ENCODE results near the gene SPATA13. TPM values are rescaled to one million over a fixed set of nuclear protein-coding genes. Genes with fewer than 3 reads are reported as not detected.
"Not testable (repeated sequence)": the region's sequence is repeated elsewhere in the genome, so short reads cannot be mapped to it uniquely, and the experiment has no call there.

SPATA13 gene
- total RNA-seq, 1 experiment from 2014 or later, result 5.1 TPM

DNA sequence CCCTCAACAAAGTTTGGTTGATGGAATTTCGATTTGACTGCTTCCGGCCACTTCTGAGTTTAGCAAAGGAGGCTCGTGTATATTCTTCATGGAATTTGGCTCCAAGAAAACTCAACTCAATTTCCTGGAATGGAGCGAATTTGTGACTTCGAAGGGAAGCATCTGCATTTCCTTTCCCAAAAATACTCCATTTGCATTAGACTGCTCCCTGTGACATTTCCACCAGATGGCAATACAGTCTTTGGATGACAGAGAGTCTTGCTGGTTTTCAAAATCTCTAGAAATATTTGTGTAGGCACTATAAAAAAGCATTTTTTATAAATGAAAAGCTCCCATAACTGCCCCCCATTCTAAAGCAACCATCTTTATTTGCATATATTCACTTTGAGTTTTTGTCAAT lies 152.9 kb downstream of the SPATA13 start:
- no peak for DNase-seq (ENCODE audit: low spot score)

- DNase-seq (ENCODE audit: low spot score), result not testable (repeated sequence)
These were observed 157.3 kb downstream of the SPATA13 start for GRCh38 chr13:24317835-24318234.

DNA sequence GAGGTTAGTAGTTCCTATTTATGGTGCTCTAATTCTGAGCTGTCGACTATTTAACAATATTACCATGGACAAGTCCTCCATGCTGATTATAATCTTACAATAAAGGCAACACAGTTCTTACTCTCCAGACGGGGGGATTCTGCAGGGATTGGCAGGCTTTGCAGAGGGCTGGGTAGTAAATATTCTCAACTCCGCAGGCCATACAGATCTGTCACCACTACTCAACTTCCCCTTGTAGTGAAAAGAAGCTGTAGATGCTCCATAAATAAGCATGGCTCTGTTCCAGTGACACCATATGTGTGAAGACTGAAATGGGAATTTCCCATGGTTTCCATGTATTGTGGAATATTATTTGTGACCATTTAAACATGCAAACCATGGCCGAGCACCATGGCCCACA lies 158.4 kb downstream of the SPATA13 start:
- not testable (repeated sequence) for DNase-seq (ENCODE audit: low spot score)

DNA sequence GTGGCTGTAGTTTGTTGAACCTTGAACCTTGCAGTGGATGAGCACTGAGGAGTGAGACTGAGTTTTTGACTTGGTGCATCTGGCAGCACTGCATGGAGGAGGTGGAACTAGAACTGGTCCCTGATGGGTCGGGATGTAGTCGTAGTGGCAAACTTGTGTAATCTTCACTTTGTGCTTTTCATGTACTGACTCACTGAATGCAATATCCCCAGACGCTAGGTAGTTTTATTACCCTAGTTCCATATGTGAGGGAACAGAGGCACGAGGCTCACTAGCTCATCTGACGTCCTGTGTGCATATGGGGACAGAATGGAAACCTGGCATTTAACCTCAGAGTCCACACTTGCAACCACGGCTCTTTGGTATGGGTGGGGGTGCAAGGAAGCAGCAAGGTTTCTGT lies 159.1 kb downstream of the SPATA13 start:
- not testable (repeated sequence) for DNase-seq (ENCODE audit: low spot score)

- not testable (repeated sequence) for DNase-seq (ENCODE audit: low spot score)
These were observed 160.9 kb downstream of the SPATA13 start for GRCh38 chr13:24321416-24321815.

- DNase-seq (ENCODE audit: low spot score), result not testable (repeated sequence)
These were observed 161.9 kb downstream of the SPATA13 start for GRCh38 chr13:24322470-24322869.

- no peak for DNase-seq (ENCODE audit: low spot score)
These were observed 162.7 kb downstream of the SPATA13 start for GRCh38 chr13:24323036-24323738.

DNA sequence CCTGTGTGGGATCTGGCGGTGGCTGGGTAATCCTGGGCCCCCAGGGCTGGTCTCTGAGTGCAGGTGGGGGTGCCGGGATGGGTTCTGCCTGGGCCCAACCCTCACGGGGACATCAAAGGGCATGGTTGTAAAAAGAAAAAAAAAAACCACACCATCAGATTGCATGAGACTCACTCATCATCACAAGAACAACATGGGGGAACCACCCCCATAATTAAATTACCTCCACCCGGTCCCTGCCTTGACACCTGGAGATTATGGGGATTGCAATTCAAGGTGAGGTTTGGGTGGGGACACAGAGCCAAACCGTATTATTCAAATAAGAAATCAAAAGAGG lies 163.2 kb downstream of the SPATA13 start:
- DNase-seq (ENCODE audit: low spot score), result no peak

DNA sequence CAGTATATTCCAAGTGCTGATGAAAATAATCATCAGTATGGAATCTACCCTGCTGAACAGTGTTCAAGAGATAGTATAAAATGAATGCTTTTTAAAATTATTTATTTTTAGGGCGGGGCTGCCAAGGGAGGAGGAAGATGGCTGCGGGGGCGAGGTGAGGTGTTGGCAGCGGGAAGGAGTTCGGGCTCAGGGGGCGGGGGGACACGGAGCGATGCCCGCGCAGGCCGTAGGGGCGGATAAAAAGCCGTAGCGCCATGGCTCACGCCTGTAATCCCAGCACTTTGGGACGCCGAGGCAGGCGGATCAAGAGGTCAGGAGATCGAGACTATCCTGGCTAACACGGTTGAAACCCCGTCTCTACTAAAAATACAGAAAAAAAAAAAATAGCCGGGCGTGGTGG lies 167.1 kb downstream of the SPATA13 start:
- DNase-seq (ENCODE audit: low spot score), result not testable (repeated sequence)

DNA sequence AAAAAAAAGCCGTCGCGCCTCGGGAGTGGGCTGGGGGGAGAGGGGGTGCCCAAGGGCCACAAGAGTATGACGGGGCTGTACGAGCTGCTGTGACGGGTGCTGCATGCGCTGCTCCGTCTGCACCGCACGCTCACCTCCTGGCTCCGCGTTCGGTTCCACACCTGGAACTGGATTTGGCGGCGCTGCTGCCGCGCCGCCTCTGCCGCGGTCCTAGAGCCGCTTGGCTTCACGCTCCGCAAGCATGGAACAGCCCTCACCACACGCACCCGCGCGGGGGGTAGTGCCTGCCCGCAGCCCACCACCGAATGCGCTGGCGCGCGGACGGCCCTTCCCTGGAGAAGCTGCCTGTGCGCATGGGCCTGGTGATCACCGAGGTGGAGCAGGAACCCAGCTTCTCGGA lies 167.6 kb downstream of the SPATA13 start:
- DNase-seq (ENCODE audit: low spot score), result no peak

- no peak for DNase-seq (ENCODE audit: low spot score)
These were observed 178.2 kb downstream of the SPATA13 start for GRCh38 chr13:24338721-24339120.

DNA sequence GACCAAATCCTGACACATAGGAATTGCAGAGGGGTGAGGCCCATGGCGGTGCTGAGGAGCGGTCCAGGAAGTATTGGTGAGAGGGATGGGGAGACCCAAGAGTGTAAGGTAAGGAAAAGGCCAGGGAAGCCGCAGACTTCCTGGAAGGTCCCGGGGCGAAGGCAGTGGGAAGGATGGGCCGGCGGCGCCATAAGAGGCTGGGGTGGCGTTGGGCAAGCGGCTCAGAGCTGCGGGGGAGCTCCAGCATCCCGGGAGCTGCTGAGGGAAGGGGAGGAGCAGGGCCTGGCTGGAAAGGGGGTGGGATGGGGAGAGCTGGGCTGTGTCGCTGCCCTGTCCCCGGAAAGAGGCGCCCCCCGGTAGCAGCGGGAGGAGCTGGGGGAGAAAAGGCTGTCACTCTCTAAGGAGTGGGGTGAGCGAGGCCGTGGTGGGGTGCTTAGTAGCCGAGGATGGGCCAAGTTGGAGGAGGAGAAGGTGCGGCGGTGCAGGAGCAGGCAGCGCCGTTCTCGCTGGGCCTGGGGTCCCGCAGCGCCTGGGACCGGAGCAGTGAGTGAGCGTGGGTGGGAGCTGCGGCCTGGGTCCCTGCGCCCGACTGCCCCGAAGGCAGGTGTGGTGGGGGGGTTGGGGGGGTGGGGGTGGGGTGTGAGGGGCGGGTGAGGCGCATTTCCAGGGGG lies 179.6 kb downstream of the SPATA13 start:
- DNase-seq (ENCODE audit: low spot score), result no peak

DNA sequence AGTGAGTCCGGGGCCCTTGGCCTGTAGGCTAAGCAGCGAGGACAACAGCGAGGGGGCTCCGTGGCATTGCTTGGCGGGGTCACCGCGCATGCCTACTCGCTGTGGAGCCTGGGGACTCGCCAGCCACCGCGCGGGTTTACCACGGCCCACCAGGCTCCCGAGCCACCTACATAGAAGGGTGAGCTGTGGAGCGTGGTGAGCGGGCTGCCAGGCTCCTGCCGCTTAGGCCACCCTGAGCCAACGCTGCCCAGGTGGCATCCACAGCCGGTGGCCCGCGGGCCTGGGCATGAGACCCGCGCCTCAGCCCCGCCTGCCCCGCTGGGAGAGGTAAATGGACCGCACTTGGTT lies 180.1 kb downstream of the SPATA13 start:
- DNase-seq (ENCODE audit: low spot score), result no peak

DNA sequence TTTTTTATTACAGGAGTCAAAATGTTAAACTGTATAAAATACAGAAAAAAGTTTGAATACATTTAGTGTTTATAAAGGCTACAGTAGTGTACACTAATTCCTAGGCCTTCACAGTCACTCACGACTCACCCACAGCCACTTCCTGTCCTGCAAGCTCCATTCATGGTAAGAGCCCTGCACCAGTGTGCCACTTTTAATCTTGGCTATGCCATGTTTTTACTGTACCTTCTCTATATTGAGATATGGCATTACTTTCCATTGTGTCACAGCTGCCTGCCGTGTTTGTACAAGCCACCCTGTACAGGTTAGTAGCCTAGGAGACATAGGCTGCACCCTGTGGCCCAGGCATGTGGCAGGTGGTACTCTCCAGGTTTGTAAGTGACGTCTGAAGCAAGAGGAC lies 180.9 kb downstream of the SPATA13 start:
- DNase-seq (ENCODE audit: low spot score), result no peak

DNA sequence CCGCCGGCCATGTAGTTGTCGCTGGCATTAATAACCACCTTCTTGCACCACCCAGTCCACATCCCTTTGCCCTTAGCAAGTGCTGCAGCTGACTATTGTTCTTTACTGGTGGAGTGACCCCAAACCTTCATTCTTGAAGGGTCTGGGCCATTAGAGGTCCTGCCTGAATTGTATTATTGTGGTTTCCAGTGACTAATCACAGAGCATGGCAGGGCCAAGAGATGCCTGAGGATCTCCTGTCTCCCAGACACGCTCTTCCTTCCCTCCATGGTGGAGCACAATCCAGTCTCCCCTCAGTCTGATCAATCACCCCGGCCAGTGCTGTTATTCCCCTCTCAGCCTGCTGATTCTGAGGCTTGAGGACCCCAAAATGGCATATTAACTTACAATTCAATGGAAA lies 187.9 kb downstream of the SPATA13 start:
- DNase-seq (ENCODE audit: low spot score), result no peak

DNA sequence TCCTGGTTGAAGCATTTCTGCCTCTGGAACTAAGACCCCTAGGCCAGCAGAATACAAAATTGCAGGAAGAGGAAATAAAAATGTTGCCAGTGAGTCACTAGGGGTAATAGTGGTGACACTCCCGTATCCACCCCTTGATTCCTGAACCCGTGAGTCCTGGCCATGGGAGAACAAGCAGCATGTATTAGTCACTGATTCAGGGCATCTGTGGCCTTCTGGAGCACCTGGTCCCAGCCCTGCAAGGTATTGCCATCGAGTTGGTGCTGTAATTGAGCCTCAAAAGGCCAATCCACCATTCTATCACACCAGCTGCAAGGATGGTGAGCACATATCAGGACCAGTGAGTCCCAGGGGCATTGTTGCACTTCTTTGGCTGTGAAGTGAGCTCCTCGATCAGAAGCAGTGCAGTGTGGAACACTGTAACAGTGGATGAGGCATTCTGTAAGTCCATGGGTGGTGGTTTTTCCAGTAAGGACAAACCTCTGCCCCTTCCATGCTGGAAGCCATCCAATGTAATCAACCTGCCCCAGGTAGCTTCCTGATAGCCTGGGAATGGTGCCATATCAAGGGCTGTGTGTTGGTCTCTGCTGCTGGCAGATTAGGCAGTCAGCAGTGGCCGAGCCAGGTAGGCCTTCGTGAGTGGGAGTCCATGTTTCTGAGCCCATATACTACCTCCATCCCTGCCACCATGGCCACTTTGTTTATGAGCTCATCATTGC lies 188.4 kb downstream of the SPATA13 start:
- no peak for DNase-seq (ENCODE audit: low spot score)

GRCh38 chr13:24349778-24350664 lies 189.5 kb downstream of the SPATA13 start:
- not testable (repeated sequence) for DNase-seq (ENCODE audit: low spot score)

- DNase-seq (ENCODE audit: low spot score), result no peak
These were observed 190.9 kb downstream of the SPATA13 start for GRCh38 chr13:24351423-24351822.

- DNase-seq (ENCODE audit: low spot score), result no peak
These were observed 193.2 kb downstream of the SPATA13 start for GRCh38 chr13:24353736-24354135.

GRCh38 chr13:24355103-24355502 lies 194.6 kb downstream of the SPATA13 start:
- DNase-seq (ENCODE audit: low spot score), result no peak

- DNase-seq (ENCODE audit: low spot score), result no peak
These were observed 195.8 kb downstream of the SPATA13 start for GRCh38 chr13:24356270-24356669.

Data from H4 (cell line).